ENCODE measurements around the gene NKD2.

GRCh38 chr5:980966-981365 is 27.6 kb upstream of the NKD2 start:
- TF ChIP-seq CTCF (IDR thresholded peaks at IDR 0.05; ENCODE audit: insufficient read depth, low read depth, low read length) (no peak), EZH2 (IDR thresholded peaks at IDR 0.05; ENCODE audit: insufficient read depth, low read length) (no peak)

Data from astrocyte (in vitro differentiated cells and primary cell).